CD4-positive, alpha-beta memory T cell (primary cell): Measurements from ENCODE around the gene SERPINB5. TPM values are rescaled to one million over a fixed set of nuclear protein-coding genes. Genes with fewer than 3 reads are reported as not detected.
A peak's percentile ranks its signal among the peaks of the same experiment; 100 is the strongest.

Source experiments
- CTCF ChIA-PET: fragments of 350-600 bp; sonication (Branson Sonifier 250); formaldehyde crosslinking; loops from one replicate; lab custom pipeline; 2021; ENCODE audit warnings: inconsistent platforms; ENCODE audit not compliant: partially characterized antibody; lab: Charles Lee
- POLR2A ChIA-PET: fragments of 350-600 bp; sonication (Branson Sonifier 250); formaldehyde crosslinking; loops from one replicate; lab custom pipeline; 2021; ENCODE audit not compliant: partially characterized antibody; lab: Charles Lee
- DNase-seq, 5 donors: peaks; one replicate each; pipeline versions ENCODE4 v3.0.0 to v3.0.0-alpha.2; 2020 to 2022; ENCODE audit warnings: mixed read lengths in 1 of 5
- H3K27ac ChIP-seq: one replicate; pipeline ENCODE4 v1.7.0; 2013; ENCODE audit warnings: low read depth, low read length
- H3K27me3 ChIP-seq: 2 replicates; pipeline ENCODE4 v1.7.0; 2013; ENCODE audit warnings: mild to moderate bottlenecking, low read length, moderate library complexity; ENCODE audit not compliant: insufficient read depth
- H3K36me3 ChIP-seq: 2 replicates; pipeline ENCODE4 v1.7.0; 2013; ENCODE audit warnings: mild to moderate bottlenecking, low read length, moderate library complexity; ENCODE audit not compliant: insufficient read depth
- H3K4me1 ChIP-seq: 2 replicates; pipeline ENCODE4 v1.7.0; 2013; ENCODE audit warnings: mild to moderate bottlenecking, low read length, moderate library complexity; ENCODE audit not compliant: insufficient read depth
- H3K4me3 ChIP-seq, 2 donors: one replicate each; pipeline ENCODE4 v1.7.0; 2013; ENCODE audit warnings: low read length in 2 of 2, mild to moderate bottlenecking in 1 of 2
- H3K9me3 ChIP-seq, 2 donors: one replicate each; pipeline ENCODE4 v1.7.0; 2013; ENCODE audit warnings: low read length in 2 of 2, control low read depth in 1 of 2; ENCODE audit not compliant: control insufficient read depth in 1 of 2
- H3K27ac Mint-ChIP-seq, 7 donors: one replicate each; pipeline ENCODE4 v1.8.0; 2020 to 2021; ENCODE audit warnings: mixed read lengths in 7 of 7, mild to moderate bottlenecking in 6 of 7, inconsistent platforms in 3 of 7, moderate library complexity in 3 of 7
- H3K27me3 Mint-ChIP-seq, 2 donors: one replicate each; pipeline ENCODE4 v1.8.0; 2020 to 2021; ENCODE audit warnings: mixed read lengths in 2 of 2
- H3K36me3 Mint-ChIP-seq, 2 donors: one replicate each; pipeline ENCODE4 v1.8.0; 2020 to 2021; ENCODE audit warnings: mixed read lengths in 2 of 2, inconsistent platforms in 1 of 2, mild to moderate bottlenecking in 1 of 2
- H3K4me1 Mint-ChIP-seq, 4 donors: one replicate each; pipeline ENCODE4 v1.8.0; 2020 to 2021; ENCODE audit warnings: mixed read lengths in 4 of 4, mild to moderate bottlenecking in 1 of 4
- H3K4me3 Mint-ChIP-seq, 8 donors: one replicate each; pipeline ENCODE4 v1.8.0; 2020 to 2021; ENCODE audit warnings: mixed read lengths in 8 of 8, mild to moderate bottlenecking in 7 of 8, moderate library complexity in 6 of 8, inconsistent platforms in 3 of 8
- H3K9me3 Mint-ChIP-seq, 8 donors: one replicate each; pipeline ENCODE4 v1.8.0; 2020 to 2021; ENCODE audit warnings: mixed read lengths in 8 of 8, mild to moderate bottlenecking in 5 of 8, inconsistent platforms in 3 of 8, moderate library complexity in 1 of 8
- intact Hi-C: fragments of 100-400 bp; cut with micrococcal nuclease; formaldehyde crosslinking; loops from one replicate; pipeline ENCODE4 v1.15.1; 2023
- polyA plus RNA-seq, 2 donors: library from polyadenylated mRNA; unstranded; fragments of 300-500 nt; fragmentation: Illumina TruSeq; gene quantifications; one replicate each; pipeline ENCODE4 v1.2.3, GENCODE V29; 2021
- total RNA-seq, 2 experiments: library from RNA; stranded (reverse); gene quantifications; one replicate each; pipeline ENCODE4 v1.2.3, GENCODE V29; 2021

SERPINB5 gene
- total RNA-seq: not detected
- not detected for polyA plus RNA-seq

GRCh38 chr18:63476668-63477067, at the start of gene SERPINB5:
Gene SERPINB5 (plus strand): TSS chr18:63476958. CDS start chr18:63484429, 7,471 bp downstream.
- no peaks in the 10 kb centered on the region for H3K36me3 Mint-ChIP-seq
- peaks cover 11 to 13% of the 10 kb centered on the region in 2 donors for H3K27me3 Mint-ChIP-seq
- intact Hi-C loops: no loop called here
- DNase-seq: no peak
- H3K4me3 ChIP-seq: no peak within 1 kb of the TSS
- H3K9me3 ChIP-seq: no peaks in the 10 kb centered on the region
- H3K4me1 ChIP-seq: no peaks in the 10 kb centered on the region
- peaks cover 0 to 4% (median 0%) of the 10 kb centered on the region in 4 donors for H3K4me1 Mint-ChIP-seq
- H3K27ac Mint-ChIP-seq: no peak within 1 kb of the TSS
- ChIA-PET POLR2A (no interaction called here), CTCF (interaction anchor here (1.0 kb wide), 1 partner anchor 10 kb away, joined by 3 read pairs; no protein-coding TSS in a partner anchor)
- no peak within 1 kb of the TSS for H3K27ac ChIP-seq
- H3K36me3 ChIP-seq: no peaks in the 10 kb centered on the region
- H3K27me3 ChIP-seq: no peaks in the 10 kb centered on the region
- H3K4me3 Mint-ChIP-seq: no peak within 1 kb of the TSS
- H3K9me3 Mint-ChIP-seq: no peaks in the 10 kb centered on the region

- intact Hi-C loops: no loop called here
- H3K27me3 ChIP-seq: no peaks in the 10 kb centered on the region
- H3K27ac Mint-ChIP-seq: peak overlapping the region in 1 of 7 donors; percentile 37
- no peak overlapping the region for H3K27ac ChIP-seq
- peaks cover 0 to 4% (median 0%) of the 10 kb centered on the region in 8 donors for H3K9me3 Mint-ChIP-seq
- peaks cover 7 to 13% (median 10%) of the 10 kb centered on the region in 4 donors for H3K4me1 Mint-ChIP-seq
- H3K36me3 Mint-ChIP-seq: peaks cover 0 to 3% of the 10 kb centered on the region in 2 donors
- no peak overlapping the region for H3K4me3 ChIP-seq
- DNase-seq: no peak
- H3K27me3 Mint-ChIP-seq: peaks cover 6 to 17% of the 10 kb centered on the region in 2 donors
- POLR2A ChIA-PET: no interaction called here
- no peaks in the 10 kb centered on the region for H3K36me3 ChIP-seq
- peaks cover 10% of the 10 kb centered on the region for H3K4me1 ChIP-seq
- CTCF ChIA-PET: interaction anchor here (0.9 to 2.4 kb wide), 3 partner anchors 9 to 411 kb away, joined by 3 to 9 read pairs (median 7); no protein-coding TSS in a partner anchor
- no peaks in the 10 kb centered on the region for H3K9me3 ChIP-seq
- H3K4me3 Mint-ChIP-seq: no peak overlapping the region
These were observed 49.2 kb upstream of the SERPINB5 start for GRCh38 chr18:63427558-63427957.

GRCh38 chr18:63430526-63430925, 46.2 kb upstream of the SERPINB5 start:
- POLR2A ChIA-PET: interaction anchor here (0.5 kb wide), 1 partner anchor 8 kb away, joined by 3 read pairs; the partner anchor contains the start of gene VPS4B

GRCh38 chr18:63431180-63431579, 45.6 kb upstream of the SERPINB5 start:
- Histone ChIP-seq H3K4me1 (no peaks in the 10 kb centered on the region), H3K36me3 (no peaks in the 10 kb centered on the region), H3K9me3 (no peaks in the 10 kb centered on the region), H3K27ac (no peak overlapping the region), H3K27me3 (peaks cover 3% of the 10 kb centered on the region), H3K4me3 (no peak overlapping the region)
- no peak overlapping the region for H3K27ac Mint-ChIP-seq
- H3K4me1 Mint-ChIP-seq: no peaks in the 10 kb centered on the region
- H3K9me3 Mint-ChIP-seq: no peaks in the 10 kb centered on the region
- DNase-seq: no peak
- no peak overlapping the region for H3K4me3 Mint-ChIP-seq
- intact Hi-C loops: no loop called here
- ChIA-PET POLR2A (no interaction called here), CTCF (interaction anchor here (1.2 to 1.4 kb wide), 2 partner anchors 8 to 12 kb away, joined by 3 to 6 read pairs; no protein-coding TSS in a partner anchor)
- peaks cover 6 to 24% of the 10 kb centered on the region in 2 donors for H3K27me3 Mint-ChIP-seq
- no peaks in the 10 kb centered on the region for H3K36me3 Mint-ChIP-seq

More at GRCh38 chr18:63430526-63430925, 46.2 kb upstream of the SERPINB5 start:
- Mint-ChIP-seq H3K36me3 (no peaks in the 10 kb centered on the region), H3K4me3 (no peak overlapping the region), H3K9me3 (no peaks in the 10 kb centered on the region), H3K4me1 (no peaks in the 10 kb centered on the region), H3K27ac (no peak overlapping the region), H3K27me3 (peaks cover 8 to 24% of the 10 kb centered on the region in 2 donors)
- no peaks in the 10 kb centered on the region for H3K9me3 ChIP-seq
- CTCF ChIA-PET: interaction anchor here (1.2 to 1.4 kb wide), 2 partner anchors 9 to 11 kb away, joined by 3 to 6 read pairs; no protein-coding TSS in a partner anchor
- no peaks in the 10 kb centered on the region for H3K36me3 ChIP-seq
- peaks cover 3% of the 10 kb centered on the region for H3K27me3 ChIP-seq
- no peaks in the 10 kb centered on the region for H3K4me1 ChIP-seq
- intact Hi-C loops: no loop called here
- H3K4me3 ChIP-seq: no peak overlapping the region
- no peak overlapping the region for H3K27ac ChIP-seq
- DNase-seq: no peak

GRCh38 chr18:63433334-63433866, 43.4 kb upstream of the SERPINB5 start:
- intact Hi-C loops: no loop called here
- Mint-ChIP-seq H3K27ac (no peak overlapping the region), H3K9me3 (no peaks in the 10 kb centered on the region), H3K4me3 (no peak overlapping the region), H3K36me3 (no peaks in the 10 kb centered on the region), H3K4me1 (no peaks in the 10 kb centered on the region), H3K27me3 (peaks cover 3 to 24% of the 10 kb centered on the region in 2 donors)
- Histone ChIP-seq H3K9me3 (no peaks in the 10 kb centered on the region), H3K4me3 (no peak overlapping the region), H3K4me1 (no peaks in the 10 kb centered on the region), H3K27ac (no peak overlapping the region), H3K36me3 (no peaks in the 10 kb centered on the region), H3K27me3 (peaks cover 3% of the 10 kb centered on the region)
- no peak for DNase-seq
- ChIA-PET POLR2A (no interaction called here), CTCF (interaction anchor here (1.4 to 2.0 kb wide), 2 partner anchors 94 to 110 kb away, joined by 4 to 8 read pairs; no protein-coding TSS in a partner anchor)

- intact Hi-C loops: no loop called here
- H3K9me3 Mint-ChIP-seq: no peaks in the 10 kb centered on the region
- ChIA-PET CTCF (interaction anchor here (0.7 to 10.2 kb wide), 23 partner anchors 9 to 855 kb away, joined by 3 to 193 read pairs (median 6); partner anchors contain the start of genes KDSR and PHLPP1), POLR2A (interaction anchor here (1.3 kb wide), 1 partner anchor 15 kb away, joined by 3 read pairs; no protein-coding TSS in a partner anchor)
- H3K9me3 ChIP-seq: no peaks in the 10 kb centered on the region
- H3K4me1 ChIP-seq: no peaks in the 10 kb centered on the region
- no peak overlapping the region for H3K27ac Mint-ChIP-seq
- DNase-seq: no peak
- no peak overlapping the region for H3K4me3 Mint-ChIP-seq
- H3K27ac ChIP-seq: no peak overlapping the region
- peaks cover 2 to 11% of the 10 kb centered on the region in 2 donors for H3K27me3 Mint-ChIP-seq
- H3K4me3 ChIP-seq: no peak overlapping the region
- H3K4me1 Mint-ChIP-seq: peaks cover 0 to 3% (median 2%) of the 10 kb centered on the region in 4 donors
- no peaks in the 10 kb centered on the region for H3K36me3 Mint-ChIP-seq
- H3K36me3 ChIP-seq: no peaks in the 10 kb centered on the region
- peaks cover 3% of the 10 kb centered on the region for H3K27me3 ChIP-seq
These were observed 38.6 kb upstream of the SERPINB5 start for GRCh38 chr18:63438181-63438580.

GRCh38 chr18:63439334-63439733, 37.4 kb upstream of the SERPINB5 start:
- Histone ChIP-seq H3K9me3 (no peaks in the 10 kb centered on the region), H3K27me3 (peaks cover 3% of the 10 kb centered on the region), H3K36me3 (no peaks in the 10 kb centered on the region), H3K27ac (no peak overlapping the region), H3K4me3 (no peak overlapping the region), H3K4me1 (no peaks in the 10 kb centered on the region)
- Mint-ChIP-seq H3K4me1 (peaks cover 0 to 3% (median 2%) of the 10 kb centered on the region in 4 donors), H3K9me3 (no peaks in the 10 kb centered on the region), H3K27ac (no peak overlapping the region), H3K27me3 (peaks cover 0 to 9% of the 10 kb centered on the region in 2 donors), H3K4me3 (peak overlapping the region in 1 of 8 donors; percentile 32), H3K36me3 (no peaks in the 10 kb centered on the region)
- ChIA-PET POLR2A (interaction anchor here (0.6 to 1.4 kb wide), 5 partner anchors 17 to 421 kb away, joined by 3 to 8 read pairs (median 3); partner anchors contain the start of gene VPS4B), CTCF (interaction anchor here (0.5 to 10.2 kb wide), 37 partner anchors 8 to 904 kb away, joined by 3 to 193 read pairs (median 5); partner anchors contain the start of genes BCL2, KDSR and PHLPP1)
- intact Hi-C loops: loop anchor here (1.0 kb wide), 5 partner anchors 97 to 725 kb away; no protein-coding TSS in a partner anchor
- peak in 4 of 5 donors; percentile 54 to 58 (median 56) for DNase-seq
